IMR-90 (cell line): ENCODE data around the gene NPBWR2. TPM values are rescaled to one million over a fixed set of nuclear protein-coding genes. Genes with fewer than 3 reads are reported as not detected.

Experiments used
- ATAC-seq: fragments of 200-7000 bp; cut with Tn5 transposase; 2 replicates; pipeline ENCODE4 v1.9.1; 2020; ENCODE audit warnings: low read depth, mild to moderate bottlenecking, moderate library complexity
- Bru-seq: library from RNA; stranded (reverse); fragments of 400-500 nt; gene quantifications from one replicate; lab custom pipeline; 2021; lab: Mats Ljungman, UMichigan
- BruChase-seq, 2 experiments: library from RNA; stranded (reverse); fragments of 400-500 nt; gene quantifications; one replicate each; lab custom pipeline; 2021; lab: Mats Ljungman, UMichigan
- BruUV-seq: library from RNA; stranded (reverse); fragments of 400-500 nt; replicated peaks from 2 replicates; lab custom pipeline; 2021; lab: Mats Ljungman, UMichigan
- CTCF ChIA-PET: fragments of 300-600 bp; formaldehyde crosslinking; extraction: SDS; loops from one replicate; lab custom pipeline; 2021; ENCODE audit warnings: antibody characterized with exemption; lab: Yijun Ruan, JAX
- POLR2A ChIA-PET: fragments of 300-600 bp; sonication (Branson Sonifier 250); formaldehyde crosslinking; loops from one replicate; lab custom pipeline; 2022; ENCODE audit warnings: antibody characterized with exemption; ENCODE audit not compliant: unreplicated experiment; lab: Charles Lee
- DNase-seq: peaks from one replicate; pipeline ENCODE4 v3.0.0; 2013
- H2AFZ ChIP-seq: replicated peaks from 2 replicates; pipeline ENCODE3; 2013; ENCODE audit warnings: low read length, mild to moderate bottlenecking; ENCODE audit not compliant: poor library complexity
- H2AK5ac ChIP-seq: 2 replicates; pipeline ENCODE4 v1.6.1; 2013; ENCODE audit warnings: low read depth, low read length, inconsistent platforms
- H2AK9ac ChIP-seq: replicated peaks from 2 replicates; pipeline ENCODE3; 2013; ENCODE audit warnings: mild to moderate bottlenecking, low read depth, low read length, moderate library complexity; ENCODE audit not compliant: poor library complexity
- H2BK120ac ChIP-seq: 2 replicates; pipeline ENCODE4 v1.6.1; 2013; ENCODE audit warnings: low read depth, low read length, inconsistent platforms
- H2BK15ac ChIP-seq: 3 replicates; pipeline ENCODE4 v1.6.1; 2013; ENCODE audit warnings: low read depth, low read length, inconsistent platforms
- H2BK20ac ChIP-seq: 2 replicates; pipeline ENCODE4 v1.6.1; 2013; ENCODE audit warnings: low read depth, mild to moderate bottlenecking, inconsistent platforms, low read length, moderate library complexity
- H2BK5ac ChIP-seq: 2 replicates; pipeline ENCODE4 v1.6.1; 2013; ENCODE audit warnings: mild to moderate bottlenecking, low read depth, low read length, inconsistent platforms; ENCODE audit not compliant: poor library complexity, severe bottlenecking
- H3K14ac ChIP-seq: replicated peaks from 2 replicates; pipeline ENCODE4 v1.6.1; 2013; ENCODE audit warnings: low read depth, low read length, inconsistent platforms
- H3K18ac ChIP-seq: 2 replicates; pipeline ENCODE4 v1.6.1; 2013; ENCODE audit warnings: low read depth, low read length, control low read depth
- H3K23ac ChIP-seq: 2 replicates; pipeline ENCODE4 v1.6.1; 2013; ENCODE audit warnings: low read depth, low read length, inconsistent platforms
- H3K27ac ChIP-seq: 2 replicates; pipeline ENCODE4 v1.5.1; 2013; ENCODE audit warnings: mild to moderate bottlenecking, control low read depth, low read length; ENCODE audit not compliant: insufficient read depth
- H3K27me3 ChIP-seq: 2 replicates; pipeline ENCODE4 v1.6.1; 2013; ENCODE audit warnings: low read length; ENCODE audit not compliant: control insufficient read depth, insufficient read depth
- H3K36me3 ChIP-seq: 2 replicates; pipeline ENCODE4 v1.6.1; 2013; ENCODE audit warnings: low read length, mixed read lengths; ENCODE audit not compliant: control insufficient read depth, insufficient read depth
- H3K4ac ChIP-seq: 2 replicates; pipeline ENCODE4 v1.6.1; 2013; ENCODE audit warnings: low read depth, low read length, inconsistent platforms
- H3K4me1 ChIP-seq: 2 replicates; pipeline ENCODE4 v1.6.1; 2013; ENCODE audit warnings: low read length, mixed read lengths; ENCODE audit not compliant: control insufficient read depth, insufficient read depth
- H3K4me2 ChIP-seq: 2 replicates; pipeline ENCODE4 v1.6.1; 2013; ENCODE audit warnings: low read depth, mild to moderate bottlenecking, control low read depth, low read length, moderate library complexity
- H3K4me3 ChIP-seq: 2 replicates; pipeline ENCODE4 v1.5.1; 2013; ENCODE audit warnings: low read depth, mild to moderate bottlenecking, control low read depth, low read length, moderate library complexity; ENCODE audit not compliant: insufficient read depth
- H3K56ac ChIP-seq: 2 replicates; pipeline ENCODE4 v1.6.1; 2013; ENCODE audit warnings: low read length, inconsistent platforms; ENCODE audit not compliant: insufficient read depth; ENCODE audit errors: extremely low read depth
- H3K79me1 ChIP-seq, 2 experiments: 2 replicates each; pipeline ENCODE4 v1.6.1; 2013; ENCODE audit warnings: low read length in 2 of 2, inconsistent platforms in 1 of 2, low read depth in 1 of 2
- H3K9ac ChIP-seq: 2 replicates; pipeline ENCODE4 v1.6.1; 2013; ENCODE audit warnings: low read depth, low read length, control low read depth
- H3K9me1 ChIP-seq: 2 replicates; pipeline ENCODE4 v1.6.1; 2013; ENCODE audit warnings: low read length, inconsistent platforms; ENCODE audit not compliant: insufficient read depth
- H3K9me3 ChIP-seq: 2 replicates; pipeline ENCODE4 v1.6.1; 2013; ENCODE audit warnings: low read length; ENCODE audit not compliant: control insufficient read depth, insufficient read depth
- H4K20me1 ChIP-seq: 2 replicates; pipeline ENCODE4 v1.6.1; 2013; ENCODE audit warnings: low read length, inconsistent platforms; ENCODE audit not compliant: insufficient read depth
- H4K5ac ChIP-seq: 2 replicates; pipeline ENCODE4 v1.6.1; 2013; ENCODE audit warnings: mild to moderate bottlenecking, low read depth, low read length, control low read depth
- H4K8ac ChIP-seq, 2 experiments: 2 replicates each; pipeline ENCODE4 v1.6.1; 2013; ENCODE audit warnings: low read depth in 2 of 2, low read length in 2 of 2, control low read depth in 1 of 2, inconsistent platforms in 1 of 2
- H4K91ac ChIP-seq: 2 replicates; pipeline ENCODE4 v1.6.1; 2013; ENCODE audit warnings: low read depth, low read length, inconsistent platforms; ENCODE audit not compliant: insufficient read depth
- BHLHE40 ChIP-seq: fragments of 150-350 bp; IDR thresholded peaks from 2 replicates; pipeline ENCODE4 v1.6.1; 2016; ENCODE audit warnings: mild to moderate bottlenecking, low read depth, low read length
- CEBPB ChIP-seq: IDR thresholded peaks from 2 replicates; pipeline ENCODE4 v1.6.1; 2012; ENCODE audit warnings: low read depth, low read length, improper control_type of control experiment
- MAFK ChIP-seq: IDR thresholded peaks from 2 replicates; pipeline ENCODE4 v1.6.1; 2012; ENCODE audit warnings: low read depth, low read length, improper control_type of control experiment
- MAZ ChIP-seq: IDR thresholded peaks from 2 replicates; pipeline ENCODE4 v1.6.1; 2012; ENCODE audit warnings: low read depth, mild to moderate bottlenecking, low read length, improper control_type of control experiment, moderate library complexity, borderline replicate concordance
- NFE2L2 ChIP-seq: fragments of 150-350 bp; IDR thresholded peaks from 2 replicates; pipeline ENCODE4 v1.6.1; 2016; ENCODE audit warnings: low read depth, mild to moderate bottlenecking, low read length
- RAD21 ChIP-seq: IDR thresholded peaks from 2 replicates; pipeline ENCODE4 v1.6.1; 2012; ENCODE audit warnings: low read length, improper control_type of control experiment
- RCOR1 ChIP-seq: IDR thresholded peaks from 2 replicates; pipeline ENCODE4 v1.6.1; 2012; ENCODE audit warnings: mild to moderate bottlenecking, low read length, improper control_type of control experiment; ENCODE audit not compliant: insufficient replicate concordance
- RFX5 ChIP-seq: IDR thresholded peaks from 2 replicates; pipeline ENCODE4 v1.8.0; 2012; ENCODE audit warnings: low read depth, mild to moderate bottlenecking, low read length, moderate library complexity
- SMC3 ChIP-seq: fragments of 150-350 bp; IDR thresholded peaks from 2 replicates; pipeline ENCODE4 v1.6.1; 2016; ENCODE audit warnings: low read depth, mild to moderate bottlenecking, antibody characterized with exemption, low read length, moderate library complexity
- WGBS, 2 experiments: methylation state at CpG; one replicate each; pipeline versions ENCODE4 v1.1.5 to v1.1.7; 2013; ENCODE audit warnings: missing lambda C conversion rate in 2 of 2; ENCODE audit not compliant: insufficient read length in 1 of 2; ENCODE audit errors: extremely low coverage in 2 of 2; 5-methylcytosine and 5-hydroxymethylcytosine counted together
- dilution Hi-C: fragments of 300-500 bp; cut with HindIII; formaldehyde crosslinking; loops from one replicate; pipeline ENCODE4 v1.14.3; 2018; ENCODE audit warnings: low sequenced_read_pairs; ENCODE audit not compliant: unreplicated experiment
- in situ Hi-C: fragments of 300-500 bp; cut with MboI; formaldehyde crosslinking; loops from 3 replicates; pipeline ENCODE4 v1.14.3; 2019; ENCODE audit warnings: low sequenced_read_pairs, inconsistent platforms, mixed read lengths
- intact Hi-C: fragments of 100-400 bp; cut with micrococcal nuclease; formaldehyde crosslinking; loops from 2 replicates; pipeline ENCODE4 v1.10.0; 2022
- long read RNA-seq: library from polyadenylated mRNA; unstranded; transcript quantifications from one replicate; pipeline ENCODE4 v2.0.0, GENCODE V29; 2021; ENCODE audit not compliant: unreplicated experiment
- polyA plus RNA-seq, 3 experiments: library from polyadenylated mRNA; depleted of rRNA; stranded (reverse); fragments of >200 nt; gene quantifications; 2 replicates each; pipeline ENCODE4 v1.2.3, GENCODE V29; 2012; ENCODE audit warnings: low replicate concordance in 1 of 3
- total RNA-seq: library from RNA; depleted of rRNA; stranded (reverse); fragments of >200 nt; gene quantifications from 2 replicates; pipeline ENCODE4 v1.2.3, GENCODE V29; 2012; rRNA removed
- TF ChIP-seq, protein P1 (sequence below): conservative IDR thresholded peaks from 2 replicates; pipeline ENCODE4 v1.5.1; 2012; ENCODE audit warnings: mild to moderate bottlenecking, low read depth, low read length, improper control_type of control experiment
- TF ChIP-seq, protein P2 (sequence below): fragments of 150-350 bp; IDR thresholded peaks from 2 replicates; pipeline ENCODE4 v1.6.1; 2016; ENCODE audit warnings: low read depth, mild to moderate bottlenecking, low read length, moderate library complexity, borderline replicate concordance
- TF ChIP-seq, protein P3 (sequence below): fragments of 150-350 bp; IDR thresholded peaks from 2 replicates; pipeline ENCODE4 v1.6.1; 2017; ENCODE audit warnings: mild to moderate bottlenecking, antibody characterized with exemption, low read length, low read depth

NPBWR2 gene, protein sequence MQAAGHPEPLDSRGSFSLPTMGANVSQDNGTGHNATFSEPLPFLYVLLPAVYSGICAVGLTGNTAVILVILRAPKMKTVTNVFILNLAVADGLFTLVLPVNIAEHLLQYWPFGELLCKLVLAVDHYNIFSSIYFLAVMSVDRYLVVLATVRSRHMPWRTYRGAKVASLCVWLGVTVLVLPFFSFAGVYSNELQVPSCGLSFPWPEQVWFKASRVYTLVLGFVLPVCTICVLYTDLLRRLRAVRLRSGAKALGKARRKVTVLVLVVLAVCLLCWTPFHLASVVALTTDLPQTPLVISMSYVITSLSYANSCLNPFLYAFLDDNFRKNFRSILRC
- not detected in 2 replicates for total RNA-seq
- not detected in 2 replicates for polyA plus RNA-seq (2012; rRNA removed)
- not detected in 2 replicates for polyA plus RNA-seq (2012; cell fraction: cytosol; rRNA removed)
- not detected in 2 replicates for polyA plus RNA-seq (2012; cell fraction: nucleus; rRNA removed; ENCODE audit: low replicate concordance)
- Bru-seq, nascent RNA = not detected
- BruChase-seq, experiment 1, labeled RNA remaining after a 6-hour chase = not detected
- BruChase-seq, experiment 2, labeled RNA remaining after a 2-hour chase = not detected
- long read RNA-seq = 0 reads

DNA sequence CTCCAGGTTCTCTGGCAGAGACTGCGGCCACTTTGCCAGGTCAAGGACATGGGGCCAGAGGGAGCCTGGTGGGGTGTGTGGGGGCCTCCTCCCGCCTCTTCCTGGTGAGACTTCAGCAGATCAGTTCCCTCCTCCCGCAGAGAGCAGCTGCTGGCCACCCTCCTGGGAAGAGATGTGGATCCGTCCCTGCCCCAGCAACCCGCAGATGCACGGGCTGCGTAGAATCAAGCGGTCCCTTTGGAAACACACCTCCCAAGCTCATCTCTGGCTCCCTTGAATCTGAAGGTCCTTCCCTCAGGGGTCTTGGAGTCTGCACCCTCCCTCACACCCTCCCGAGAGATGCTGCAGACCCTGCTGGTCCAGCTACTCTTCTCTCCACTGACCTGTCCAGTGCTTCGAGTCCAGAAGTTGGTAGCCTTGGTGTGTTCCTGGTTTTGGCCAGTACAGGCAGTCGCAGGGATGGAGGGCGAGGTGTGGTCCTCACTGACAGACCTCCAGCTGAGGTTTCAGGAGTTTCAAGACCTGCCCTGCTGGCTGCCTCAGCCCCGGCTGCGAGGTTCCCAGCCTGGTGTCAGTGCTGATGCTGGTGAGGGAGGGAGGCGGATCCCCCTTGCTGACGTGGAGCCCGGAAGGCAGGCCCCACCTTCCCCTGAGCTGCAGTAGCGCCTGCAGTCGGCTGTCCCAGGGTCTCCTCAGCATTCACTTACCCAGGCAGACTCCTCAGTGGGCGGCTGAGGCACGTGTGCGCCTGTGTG is at the start of gene NPBWR2:
TSS of gene NPBWR2 (minus strand) at position 585 of the 755 bp plus-strand sequence. CDS start 734 bp downstream, outside the sequence.
- Histone ChIP-seq H4K5ac (no peak within 1 kb of the TSS), H2BK20ac (no peak within 1 kb of the TSS), H3K4me2 (no peak within 1 kb of the TSS), H4K91ac (no peak within 1 kb of the TSS), H2BK5ac (no peak within 1 kb of the TSS), H4K20me1 (no peaks in the 10 kb centered on the region), H3K4me3 (no peak within 1 kb of the TSS), H3K56ac (no peak within 1 kb of the TSS), H3K23ac (no peak within 1 kb of the TSS), H3K27me3 (peaks cover 45% of the 10 kb centered on the region), H3K9ac (no peak within 1 kb of the TSS), H2AK9ac (no peak within 1 kb of the TSS), H3K14ac (no peak within 1 kb of the TSS), H2AFZ (peak within 1 kb of the TSS; percentile 58), H3K4ac (no peak within 1 kb of the TSS), H3K9me3 (no peaks in the 10 kb centered on the region), H4K8ac (no peak within 1 kb of the TSS), H3K4me1 (no peaks in the 10 kb centered on the region), H3K27ac (no peak within 1 kb of the TSS), H2BK120ac (no peak within 1 kb of the TSS), H2BK15ac (no peak within 1 kb of the TSS), H3K9me1 (no peaks in the 10 kb centered on the region), H2AK5ac (no peak within 1 kb of the TSS), H3K79me1 (no peaks in the 10 kb centered on the region), H3K36me3 (no peaks in the 10 kb centered on the region), H3K18ac (no peak within 1 kb of the TSS)
- POLR2A ChIA-PET = no interaction called here
- peak; percentile 59 for ATAC-seq
- intact Hi-C loops = no loop called here
- dilution Hi-C loops = no loop called here
- 71% methylated on average over 1 of the region's 22 CpGs; no CpG with 5 or more reads in 1 of the 2 experiments for WGBS, 2 experiments
- CTCF ChIA-PET = no interaction called here
- BruUV-seq = no TSS peak
- in situ Hi-C loops = no loop called here
- no peak for DNase-seq
- TF ChIP-seq RCOR1 (no peak), CEBPB (no peak), NFE2L2 (no peak), MAZ (no peak), SMC3 (no peak), BHLHE40 (no peak), RFX5 (no peak), RAD21 (no peak), MAFK (no peak)
- TF ChIP-seq, protein P1, sequence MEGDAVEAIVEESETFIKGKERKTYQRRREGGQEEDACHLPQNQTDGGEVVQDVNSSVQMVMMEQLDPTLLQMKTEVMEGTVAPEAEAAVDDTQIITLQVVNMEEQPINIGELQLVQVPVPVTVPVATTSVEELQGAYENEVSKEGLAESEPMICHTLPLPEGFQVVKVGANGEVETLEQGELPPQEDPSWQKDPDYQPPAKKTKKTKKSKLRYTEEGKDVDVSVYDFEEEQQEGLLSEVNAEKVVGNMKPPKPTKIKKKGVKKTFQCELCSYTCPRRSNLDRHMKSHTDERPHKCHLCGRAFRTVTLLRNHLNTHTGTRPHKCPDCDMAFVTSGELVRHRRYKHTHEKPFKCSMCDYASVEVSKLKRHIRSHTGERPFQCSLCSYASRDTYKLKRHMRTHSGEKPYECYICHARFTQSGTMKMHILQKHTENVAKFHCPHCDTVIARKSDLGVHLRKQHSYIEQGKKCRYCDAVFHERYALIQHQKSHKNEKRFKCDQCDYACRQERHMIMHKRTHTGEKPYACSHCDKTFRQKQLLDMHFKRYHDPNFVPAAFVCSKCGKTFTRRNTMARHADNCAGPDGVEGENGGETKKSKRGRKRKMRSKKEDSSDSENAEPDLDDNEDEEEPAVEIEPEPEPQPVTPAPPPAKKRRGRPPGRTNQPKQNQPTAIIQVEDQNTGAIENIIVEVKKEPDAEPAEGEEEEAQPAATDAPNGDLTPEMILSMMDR = no peak
- TF ChIP-seq, protein P2, sequence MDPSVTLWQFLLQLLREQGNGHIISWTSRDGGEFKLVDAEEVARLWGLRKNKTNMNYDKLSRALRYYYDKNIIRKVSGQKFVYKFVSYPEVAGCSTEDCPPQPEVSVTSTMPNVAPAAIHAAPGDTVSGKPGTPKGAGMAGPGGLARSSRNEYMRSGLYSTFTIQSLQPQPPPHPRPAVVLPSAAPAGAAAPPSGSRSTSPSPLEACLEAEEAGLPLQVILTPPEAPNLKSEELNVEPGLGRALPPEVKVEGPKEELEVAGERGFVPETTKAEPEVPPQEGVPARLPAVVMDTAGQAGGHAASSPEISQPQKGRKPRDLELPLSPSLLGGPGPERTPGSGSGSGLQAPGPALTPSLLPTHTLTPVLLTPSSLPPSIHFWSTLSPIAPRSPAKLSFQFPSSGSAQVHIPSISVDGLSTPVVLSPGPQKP = no peak
- TF ChIP-seq, protein P3, sequence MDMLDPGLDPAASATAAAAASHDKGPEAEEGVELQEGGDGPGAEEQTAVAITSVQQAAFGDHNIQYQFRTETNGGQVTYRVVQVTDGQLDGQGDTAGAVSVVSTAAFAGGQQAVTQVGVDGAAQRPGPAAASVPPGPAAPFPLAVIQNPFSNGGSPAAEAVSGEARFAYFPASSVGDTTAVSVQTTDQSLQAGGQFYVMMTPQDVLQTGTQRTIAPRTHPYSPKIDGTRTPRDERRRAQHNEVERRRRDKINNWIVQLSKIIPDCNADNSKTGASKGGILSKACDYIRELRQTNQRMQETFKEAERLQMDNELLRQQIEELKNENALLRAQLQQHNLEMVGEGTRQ = no peak
